OCI-LY1 (cell line): ENCODE measurements around the gene UNC93A.

Experiments used
- EZH2 ChIP-seq: fragments of 200-600 bp; sonication (generic), shearing (Covaris generic); IDR thresholded peaks from 2 replicates; pipeline ENCODE4 v1.8.0; 2017; ENCODE audit warnings: borderline replicate concordance, mixed run types, mild to moderate bottlenecking, antibody characterized with exemption, low read length, moderate library complexity, mixed read lengths
- TF ChIP-seq, protein P1 (sequence below): fragments of 200-600 bp; sonication (generic), shearing (Covaris generic); IDR thresholded peaks from 2 replicates; pipeline ENCODE4 v1.5.1; 2017; ENCODE audit warnings: mild to moderate bottlenecking, antibody characterized with exemption, low read length, moderate library complexity, mixed read lengths

DNA sequence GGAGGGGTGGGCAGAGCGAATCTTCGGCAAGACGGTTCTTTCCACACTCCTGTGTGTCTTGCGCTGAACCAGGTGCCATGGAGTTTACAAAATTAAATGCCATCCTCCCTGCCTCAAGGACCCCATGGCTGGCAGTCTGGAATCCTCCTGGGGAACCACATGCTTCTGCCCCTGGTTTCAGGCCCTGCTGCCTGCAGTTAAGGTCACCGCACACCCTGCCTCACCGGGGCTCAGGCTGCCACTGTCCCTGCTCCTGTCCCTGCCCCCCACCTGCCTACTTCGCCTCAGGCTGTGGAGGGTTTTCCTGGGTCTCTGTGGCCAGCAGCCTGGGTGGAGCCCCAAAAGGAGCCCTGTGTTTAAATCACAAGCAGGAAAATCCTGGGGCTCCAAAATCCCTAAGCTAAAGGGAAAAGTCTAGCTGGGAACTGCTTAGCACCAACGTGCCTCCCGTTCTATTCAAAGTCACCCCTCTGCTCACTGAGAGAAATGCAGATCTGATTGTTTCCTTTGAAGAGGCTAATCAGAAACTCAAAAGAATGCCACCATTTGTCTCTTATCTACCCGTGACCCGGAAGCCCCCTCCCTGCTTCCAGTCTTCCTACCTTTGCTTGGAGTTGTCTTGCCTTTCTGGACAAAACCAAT is 23.2 kb downstream of the UNC93A start:
- TF ChIP-seq, protein P1, sequence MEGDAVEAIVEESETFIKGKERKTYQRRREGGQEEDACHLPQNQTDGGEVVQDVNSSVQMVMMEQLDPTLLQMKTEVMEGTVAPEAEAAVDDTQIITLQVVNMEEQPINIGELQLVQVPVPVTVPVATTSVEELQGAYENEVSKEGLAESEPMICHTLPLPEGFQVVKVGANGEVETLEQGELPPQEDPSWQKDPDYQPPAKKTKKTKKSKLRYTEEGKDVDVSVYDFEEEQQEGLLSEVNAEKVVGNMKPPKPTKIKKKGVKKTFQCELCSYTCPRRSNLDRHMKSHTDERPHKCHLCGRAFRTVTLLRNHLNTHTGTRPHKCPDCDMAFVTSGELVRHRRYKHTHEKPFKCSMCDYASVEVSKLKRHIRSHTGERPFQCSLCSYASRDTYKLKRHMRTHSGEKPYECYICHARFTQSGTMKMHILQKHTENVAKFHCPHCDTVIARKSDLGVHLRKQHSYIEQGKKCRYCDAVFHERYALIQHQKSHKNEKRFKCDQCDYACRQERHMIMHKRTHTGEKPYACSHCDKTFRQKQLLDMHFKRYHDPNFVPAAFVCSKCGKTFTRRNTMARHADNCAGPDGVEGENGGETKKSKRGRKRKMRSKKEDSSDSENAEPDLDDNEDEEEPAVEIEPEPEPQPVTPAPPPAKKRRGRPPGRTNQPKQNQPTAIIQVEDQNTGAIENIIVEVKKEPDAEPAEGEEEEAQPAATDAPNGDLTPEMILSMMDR: no peak
- TF ChIP-seq EZH2: no peak
